ENCODE results near the gene SRXN1. TPM values are rescaled to one million over a fixed set of nuclear protein-coding genes. Genes with fewer than 3 reads are reported as not detected.
A peak's percentile ranks its signal among the peaks of the same experiment; 100 is the strongest.

Gene SRXN1
- total RNA-seq, 4 donors from 2014 or later: 73.4 to 158 (median 133) TPM

- Histone ChIP-seq H3K9me3 (no peaks in the 10 kb centered on the region), H3K27ac (no peak overlapping the region), H3K4me3 (no peak overlapping the region), H3K4me1 (peaks cover 4 to 15% (median 13%) of the 10 kb centered on the region in 3 donors), H3K36me3 (no peaks in the 10 kb centered on the region), H3K27me3 (peaks cover 5 to 97% (median 20%) of the 10 kb centered on the region in 4 donors)
- no peak for TF ChIP-seq POLR2A (IDR thresholded peaks at IDR 0.05)
- TF ChIP-seq, protein P1, sequence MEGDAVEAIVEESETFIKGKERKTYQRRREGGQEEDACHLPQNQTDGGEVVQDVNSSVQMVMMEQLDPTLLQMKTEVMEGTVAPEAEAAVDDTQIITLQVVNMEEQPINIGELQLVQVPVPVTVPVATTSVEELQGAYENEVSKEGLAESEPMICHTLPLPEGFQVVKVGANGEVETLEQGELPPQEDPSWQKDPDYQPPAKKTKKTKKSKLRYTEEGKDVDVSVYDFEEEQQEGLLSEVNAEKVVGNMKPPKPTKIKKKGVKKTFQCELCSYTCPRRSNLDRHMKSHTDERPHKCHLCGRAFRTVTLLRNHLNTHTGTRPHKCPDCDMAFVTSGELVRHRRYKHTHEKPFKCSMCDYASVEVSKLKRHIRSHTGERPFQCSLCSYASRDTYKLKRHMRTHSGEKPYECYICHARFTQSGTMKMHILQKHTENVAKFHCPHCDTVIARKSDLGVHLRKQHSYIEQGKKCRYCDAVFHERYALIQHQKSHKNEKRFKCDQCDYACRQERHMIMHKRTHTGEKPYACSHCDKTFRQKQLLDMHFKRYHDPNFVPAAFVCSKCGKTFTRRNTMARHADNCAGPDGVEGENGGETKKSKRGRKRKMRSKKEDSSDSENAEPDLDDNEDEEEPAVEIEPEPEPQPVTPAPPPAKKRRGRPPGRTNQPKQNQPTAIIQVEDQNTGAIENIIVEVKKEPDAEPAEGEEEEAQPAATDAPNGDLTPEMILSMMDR (IDR thresholded peaks at IDR 0.05): no peak
- intact Hi-C loops (cut with DNase I): no loop called here
- WGBS, 2 donors: 21 to 47% methylated on average over 3 to 4 of the region's 4 CpGs
- DNase-seq: no peak
These were observed 13.9 kb upstream of the SRXN1 start for GRCh38 chr20:666877-667276.

DNA sequence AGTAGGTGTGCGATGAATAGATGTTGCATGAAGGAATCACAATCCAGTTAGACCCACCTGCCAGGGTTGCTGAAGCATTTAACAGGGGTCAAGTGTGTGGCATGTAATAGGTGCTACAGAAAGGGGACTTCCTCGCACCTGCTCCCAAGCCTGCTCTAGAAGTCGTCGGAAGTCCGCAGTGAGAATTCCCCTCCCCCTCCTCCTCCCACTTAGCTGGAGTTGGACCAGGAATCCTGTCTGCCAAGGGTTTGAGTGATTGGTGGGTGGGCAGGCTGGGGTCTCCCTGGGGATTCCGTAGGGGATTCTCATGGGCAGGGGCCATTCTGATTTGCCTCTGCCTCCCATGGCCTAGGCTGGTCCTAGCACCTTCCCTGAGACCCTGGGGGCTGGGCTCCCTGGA lies 12.3 kb upstream of the SRXN1 start:
- Histone ChIP-seq H3K27ac (no peak overlapping the region), H3K9me3 (no peaks in the 10 kb centered on the region), H3K4me3 (no peak overlapping the region), H3K4me1 (peaks cover 7 to 20% (median 15%) of the 10 kb centered on the region in 3 donors), H3K27me3 (peaks cover 5 to 98% (median 21%) of the 10 kb centered on the region in 4 donors), H3K36me3 (no peaks in the 10 kb centered on the region)
- WGBS, 2 donors: 40 to 67% methylated on average over 1 to 6 of the region's 6 CpGs
- TF ChIP-seq POLR2A (IDR thresholded peaks at IDR 0.05): no peak
- TF ChIP-seq, protein P1 (IDR thresholded peaks at IDR 0.05): no peak
- intact Hi-C loops (cut with DNase I): no loop called here
- DNase-seq: no peak

GRCh38 chr20:664576-664975 lies 11.6 kb upstream of the SRXN1 start:
- peaks cover 7 to 20% (median 15%) of the 10 kb centered on the region in 3 donors for H3K4me1 ChIP-seq
- no peak overlapping the region for H3K27ac ChIP-seq
- no peak overlapping the region for H3K4me3 ChIP-seq
- no peak for DNase-seq
- H3K9me3 ChIP-seq: no peaks in the 10 kb centered on the region
- H3K36me3 ChIP-seq: no peaks in the 10 kb centered on the region
- WGBS, 2 donors: 29 to 39% methylated on average over 3 to 12 of the region's 13 CpGs
- TF ChIP-seq, protein P1 (IDR thresholded peaks at IDR 0.05): no peak
- TF ChIP-seq POLR2A (IDR thresholded peaks at IDR 0.05): no peak
- intact Hi-C loops (cut with DNase I): no loop called here
- H3K27me3 ChIP-seq: peaks cover 5 to 98% (median 21%) of the 10 kb centered on the region in 4 donors

DNA sequence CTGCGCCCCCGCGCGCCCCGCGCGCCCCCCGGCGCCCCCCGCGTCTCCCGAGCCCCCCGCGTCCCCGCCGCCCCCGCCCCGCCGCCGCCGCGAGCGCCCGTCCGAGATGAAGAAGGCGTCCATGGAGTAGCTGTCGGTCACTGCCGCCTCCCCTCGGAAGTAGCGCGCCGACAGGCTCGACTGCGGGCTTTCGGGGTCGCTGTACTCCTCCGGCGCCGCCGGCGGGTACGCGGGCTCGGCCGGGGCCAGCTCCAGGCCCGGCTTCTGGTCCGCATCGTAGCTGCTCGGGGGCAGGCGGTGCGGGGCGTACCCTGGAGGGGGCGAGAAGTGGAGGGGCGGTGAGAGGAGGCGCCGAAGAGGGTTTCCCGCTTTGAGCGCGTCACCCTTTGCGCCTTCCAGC lies 11.2 kb upstream of the SRXN1 start:
- peaks cover 5 to 99% (median 21%) of the 10 kb centered on the region in 4 donors for H3K27me3 ChIP-seq

GRCh38 chr20:663315-664090 lies 10.5 kb upstream of the SRXN1 start:
- 7 to 37% methylated on average over 17 to 77 of the region's 84 CpGs for WGBS, 2 donors
- Histone ChIP-seq H3K27me3 (peaks cover 5 to 100% (median 21%) of the 10 kb centered on the region in 4 donors), H3K36me3 (no peaks in the 10 kb centered on the region), H3K4me1 (peaks cover 7 to 20% (median 15%) of the 10 kb centered on the region in 3 donors), H3K27ac (no peak overlapping the region), H3K4me3 (peak overlapping the region in 1 of 4 donors; percentile 9), H3K9me3 (no peaks in the 10 kb centered on the region)
- DNase-seq: no peak
- TF ChIP-seq, protein P1 (IDR thresholded peaks at IDR 0.05): no peak
- TF ChIP-seq POLR2A (IDR thresholded peaks at IDR 0.05): no peak
- intact Hi-C loops (cut with DNase I): no loop called here

More for the DNA sequence above, 11.2 kb upstream of the SRXN1 start:
- TF ChIP-seq, protein P1 (IDR thresholded peaks at IDR 0.05): no peak
- no peak for TF ChIP-seq POLR2A (IDR thresholded peaks at IDR 0.05)
- Histone ChIP-seq H3K27ac (no peak overlapping the region), H3K36me3 (no peaks in the 10 kb centered on the region), H3K4me1 (peaks cover 7 to 20% (median 15%) of the 10 kb centered on the region in 3 donors), H3K9me3 (no peaks in the 10 kb centered on the region), H3K4me3 (no peak overlapping the region)
- no peak for DNase-seq
- intact Hi-C loops (cut with DNase I): no loop called here
- no CpG with 5 or more reads among the region's 60 CpGs for WGBS, 2 donors
